ENCODE results near the gene SNRPB2. TPM values are rescaled to one million over a fixed set of nuclear protein-coding genes. Genes with fewer than 3 reads are reported as not detected.
A peak's percentile ranks its signal among the peaks of the same experiment; 100 is the strongest.

The SNRPB2 gene
- total RNA-seq, 1 experiment from 2014 or later = 120 TPM

- DNase-seq (ENCODE audit: low spot score) = no peak
These were observed 2.8 kb downstream of the SNRPB2 start for GRCh38 chr20:16732506-16733152.

GRCh38 chr20:16740365-16741072 is 10.7 kb downstream of the SNRPB2 start:
- no peak for DNase-seq (ENCODE audit: low spot score)

- no peak for DNase-seq (ENCODE audit: low spot score)
These were observed 14.5 kb downstream of the SNRPB2 start for GRCh38 chr20:16744178-16744807.

GRCh38 chr20:16745204-16745603 is 15.4 kb downstream of the SNRPB2 start:
- DNase-seq (ENCODE audit: low spot score) = no peak

GRCh38 chr20:16747291-16747811 is 17.5 kb downstream of the SNRPB2 start:
- no peak for DNase-seq (ENCODE audit: low spot score)

- no peak for DNase-seq (ENCODE audit: low spot score)
These were observed 18.6 kb downstream of the SNRPB2 start, which contains the start of gene OTOR for GRCh38 chr20:16748308-16748900. Gene OTOR (plus strand): TSS chr20:16748358. CDS start chr20:16748402, 44 bp downstream.

GRCh38 chr20:16749573-16749972 is 19.7 kb downstream of the SNRPB2 start:
- no peak for DNase-seq (ENCODE audit: low spot score)

GRCh38 chr20:16752082-16752481 is 22.3 kb downstream of the SNRPB2 start:
- DNase-seq (ENCODE audit: low spot score) = no peak

GRCh38 chr20:16752901-16753300 is 23.1 kb downstream of the SNRPB2 start:
- no peak for DNase-seq (ENCODE audit: low spot score)

- no peak for DNase-seq (ENCODE audit: low spot score)
These were observed 28.8 kb downstream of the SNRPB2 start for GRCh38 chr20:16758454-16759180.

GRCh38 chr20:16759181-16759563 is 29.3 kb downstream of the SNRPB2 start:
- no peak for DNase-seq (ENCODE audit: low spot score)

- DNase-seq (ENCODE audit: low spot score) = no peak
These were observed 30.8 kb downstream of the SNRPB2 start for GRCh38 chr20:16760431-16761304.

GRCh38 chr20:16761305-16761829 is 31.5 kb downstream of the SNRPB2 start:
- peak; percentile 67 for DNase-seq (ENCODE audit: low spot score)

- no peak for DNase-seq (ENCODE audit: low spot score)
These were observed 34.7 kb downstream of the SNRPB2 start for GRCh38 chr20:16764560-16764959.

GRCh38 chr20:16771213-16771612 is 41.4 kb downstream of the SNRPB2 start:
- DNase-seq (ENCODE audit: low spot score) = no peak

- no peak for DNase-seq (ENCODE audit: low spot score)
These were observed 46.1 kb downstream of the SNRPB2 start for GRCh38 chr20:16775961-16776360.

- DNase-seq (ENCODE audit: low spot score) = no peak
These were observed 47.3 kb downstream of the SNRPB2 start for GRCh38 chr20:16777126-16777525.

- no peak for DNase-seq (ENCODE audit: low spot score)
These were observed 48.3 kb downstream of the SNRPB2 start for GRCh38 chr20:16778159-16778558.

- no peak for DNase-seq (ENCODE audit: low spot score)
These were observed 51.7 kb downstream of the SNRPB2 start for GRCh38 chr20:16781496-16781895.

GRCh38 chr20:16785226-16785625 is 55.4 kb downstream of the SNRPB2 start:
- no peak for DNase-seq (ENCODE audit: low spot score)
